Karpas-422 (cell line): ENCODE results near the gene CTIF. TPM values are rescaled to one million over a fixed set of nuclear protein-coding genes. Genes with fewer than 3 reads are reported as not detected.
A peak's percentile ranks its signal among the peaks of the same experiment; 100 is the strongest.

Source experiments
- DNase-seq: peaks from one replicate; pipeline ENCODE4 v3.0.0-alpha.2; 2015
- H2AFZ ChIP-seq: fragments of 200-600 bp; sonication (generic); 2 replicates; pipeline ENCODE4 v1.6.1; 2014; ENCODE audit warnings: antibody characterized with exemption, low read length, mixed read lengths
- H3K27ac ChIP-seq: fragments of 200-600 bp; sonication (generic); 2 replicates; pipeline ENCODE4 v1.5.1; 2014; ENCODE audit warnings: mild to moderate bottlenecking, low read length, moderate library complexity
- H3K27me3 ChIP-seq: fragments of 200-600 bp; sonication (generic); 2 replicates; pipeline ENCODE4 v1.6.1; 2014; ENCODE audit warnings: low read length, mixed read lengths
- H3K36me3 ChIP-seq: fragments of 200-600 bp; sonication (generic); 2 replicates; pipeline ENCODE4 v1.6.1; 2014; ENCODE audit warnings: low read length, mixed read lengths; ENCODE audit not compliant: insufficient read depth
- H3K4me1 ChIP-seq: fragments of 200-600 bp; sonication (generic); 2 replicates; pipeline ENCODE4 v1.6.1; 2014; ENCODE audit warnings: mild to moderate bottlenecking, low read length, mixed read lengths
- H3K4me2 ChIP-seq: fragments of 200-600 bp; sonication (generic); 2 replicates; pipeline ENCODE4 v1.6.1; 2014; ENCODE audit warnings: low read length, low read depth, mild to moderate bottlenecking; ENCODE audit not compliant: poor library complexity, severe bottlenecking
- H3K4me3 ChIP-seq: fragments of 200-600 bp; sonication (generic); 2 replicates; pipeline ENCODE4 v1.5.1; 2014; ENCODE audit warnings: mild to moderate bottlenecking, antibody characterized with exemption, low read length, mixed read lengths
- H3K79me2 ChIP-seq: fragments of 200-600 bp; sonication (generic); 2 replicates; pipeline ENCODE4 v1.6.1; 2014; ENCODE audit warnings: mild to moderate bottlenecking, low read length, mixed read lengths
- H3K9ac ChIP-seq: fragments of 200-600 bp; sonication (generic); 2 replicates; pipeline ENCODE4 v1.6.0; 2014; ENCODE audit warnings: low read length
- H3K9me2 ChIP-seq: fragments of 200-600 bp; sonication (generic), shearing (Covaris generic); replicated peaks from 2 replicates; pipeline ENCODE4 v1.6.0; 2014; ENCODE audit warnings: mild to moderate bottlenecking, low read length, moderate library complexity; ENCODE audit not compliant: insufficient read depth
- H3K9me3 ChIP-seq: fragments of 300-700, 200-600 bp; sonication (generic); 2 replicates; pipeline ENCODE4 v1.6.1; 2014; ENCODE audit warnings: low read length, mixed read lengths
- H4K20me1 ChIP-seq: fragments of 200-600 bp; sonication (generic); 2 replicates; pipeline ENCODE4 v1.6.1; 2014; ENCODE audit warnings: mild to moderate bottlenecking, antibody characterized with exemption, low read length, low read depth; ENCODE audit not compliant: insufficient read depth
- total RNA-seq: library from RNA; depleted of rRNA; stranded (reverse); fragments of >200 nt; shearing (Covaris generic); gene quantifications from 2 replicates; pipeline ENCODE4 v1.2.3, GENCODE V29; 2014; ENCODE audit warnings: low replicate concordance

Gene CTIF
- total RNA-seq, 1 experiment from 2014 or later: 0.60 TPM

DNA sequence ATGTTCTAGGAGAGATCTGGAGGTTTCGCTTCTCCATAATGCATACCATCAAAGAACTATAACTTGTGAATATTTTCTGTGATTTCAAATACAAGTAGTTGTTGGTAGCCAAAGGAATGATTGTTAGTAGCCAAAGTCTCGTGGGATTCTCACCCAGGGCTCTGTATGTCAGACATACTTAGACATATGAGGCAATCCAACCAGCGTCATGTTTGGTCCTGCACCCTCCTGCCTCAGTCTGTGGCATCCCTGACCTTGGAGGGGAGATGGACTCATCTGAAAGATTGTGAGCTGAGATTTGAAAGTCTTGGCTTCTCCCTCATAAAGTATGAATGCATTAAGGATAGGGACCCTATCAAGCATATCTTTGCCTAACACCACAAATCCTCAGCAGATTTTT lies 81.2 kb downstream of the CTIF start:
- H3K27me3 ChIP-seq: no peaks in the 10 kb centered on the region

DNA sequence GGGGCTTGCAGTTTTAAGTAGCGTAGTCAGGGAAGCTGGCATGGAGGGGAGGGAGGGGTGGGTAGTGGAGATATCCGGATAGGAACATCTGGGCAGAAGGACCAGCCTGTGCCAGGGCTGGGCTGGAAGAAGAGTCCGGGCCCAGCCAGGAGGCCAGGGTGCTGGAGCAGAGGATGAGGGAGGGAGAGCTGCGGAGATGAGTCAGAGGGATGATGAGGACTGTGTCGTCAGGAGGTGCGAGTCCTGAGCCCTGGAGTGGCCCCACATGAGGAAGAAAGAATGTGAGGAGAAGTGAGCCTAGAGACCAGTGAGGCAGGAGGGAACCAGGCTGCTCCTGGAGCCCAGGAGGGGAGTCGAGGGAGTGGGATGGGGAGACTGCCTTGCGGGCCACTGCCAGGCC lies 82.4 kb downstream of the CTIF start:
- no peak for DNase-seq
- Histone ChIP-seq H3K27ac (no peak overlapping the region), H3K4me1 (peaks cover 24% of the 10 kb centered on the region), H3K27me3 (no peaks in the 10 kb centered on the region), H3K9me2 (no peaks in the 10 kb centered on the region), H2AFZ (no peak overlapping the region), H3K36me3 (no peaks in the 10 kb centered on the region), H3K9me3 (no peaks in the 10 kb centered on the region), H4K20me1 (no peaks in the 10 kb centered on the region), H3K4me3 (no peak overlapping the region), H3K79me2 (no peaks in the 10 kb centered on the region), H3K4me2 (no peak overlapping the region), H3K9ac (no peak overlapping the region)

More for the DNA sequence above, 81.2 kb downstream of the CTIF start:
- Histone ChIP-seq H3K4me3 (no peak overlapping the region), H3K79me2 (no peaks in the 10 kb centered on the region), H4K20me1 (no peaks in the 10 kb centered on the region), H3K9me2 (no peaks in the 10 kb centered on the region), H3K4me1 (peaks cover 24% of the 10 kb centered on the region), H2AFZ (no peak overlapping the region), H3K9me3 (no peaks in the 10 kb centered on the region), H3K9ac (no peak overlapping the region), H3K27ac (no peak overlapping the region), H3K4me2 (no peak overlapping the region), H3K36me3 (no peaks in the 10 kb centered on the region)
- DNase-seq: no peak

DNA sequence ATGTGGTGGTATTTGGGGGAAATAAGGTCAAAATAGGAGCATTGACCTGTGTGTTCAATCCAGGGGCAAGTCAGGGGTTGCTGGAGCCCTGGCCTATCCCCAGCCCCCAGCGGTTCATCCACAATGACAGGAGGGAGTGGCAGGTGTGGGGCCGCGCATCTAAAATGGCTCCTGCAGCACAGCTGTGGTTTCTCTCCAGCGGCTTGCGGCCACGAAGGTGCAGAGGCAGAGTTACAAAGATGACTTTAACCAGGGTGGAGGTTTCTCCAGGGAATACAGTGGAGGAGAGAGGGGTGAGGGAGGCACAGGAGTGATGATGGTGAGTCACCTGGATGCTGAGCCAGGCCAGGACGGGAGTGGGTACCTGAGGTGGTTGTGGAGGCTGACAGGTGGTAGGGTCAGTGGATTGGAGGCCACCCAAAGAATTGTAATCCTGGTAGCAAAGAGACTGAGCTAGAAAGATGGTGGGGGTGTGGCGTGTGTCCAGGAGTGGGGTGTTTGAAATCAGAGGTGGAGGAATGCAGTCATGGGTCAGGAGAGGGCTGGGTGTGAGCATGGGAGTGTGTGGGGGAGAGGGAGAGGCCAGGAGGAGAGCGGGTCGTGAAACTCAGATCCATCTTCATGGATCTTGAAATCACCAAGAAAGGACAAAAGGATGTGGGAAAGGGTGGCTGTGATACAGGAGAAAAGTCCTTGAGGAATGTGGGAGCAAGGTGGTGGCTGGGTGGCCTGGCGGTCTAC lies 83.2 kb downstream of the CTIF start:
- no peaks in the 10 kb centered on the region for H3K79me2 ChIP-seq
- H2AFZ ChIP-seq: no peak overlapping the region
- no peak for DNase-seq
- peaks cover 24% of the 10 kb centered on the region for H3K4me1 ChIP-seq
- peak overlapping the region; percentile 8 for H3K4me2 ChIP-seq
- H3K36me3 ChIP-seq: no peaks in the 10 kb centered on the region
- H3K27ac ChIP-seq: no peak overlapping the region
- H4K20me1 ChIP-seq: no peaks in the 10 kb centered on the region
- H3K4me3 ChIP-seq: no peak overlapping the region
- H3K27me3 ChIP-seq: no peaks in the 10 kb centered on the region
- no peak overlapping the region for H3K9ac ChIP-seq
- H3K9me3 ChIP-seq: no peaks in the 10 kb centered on the region
- H3K9me2 ChIP-seq: no peaks in the 10 kb centered on the region

DNA sequence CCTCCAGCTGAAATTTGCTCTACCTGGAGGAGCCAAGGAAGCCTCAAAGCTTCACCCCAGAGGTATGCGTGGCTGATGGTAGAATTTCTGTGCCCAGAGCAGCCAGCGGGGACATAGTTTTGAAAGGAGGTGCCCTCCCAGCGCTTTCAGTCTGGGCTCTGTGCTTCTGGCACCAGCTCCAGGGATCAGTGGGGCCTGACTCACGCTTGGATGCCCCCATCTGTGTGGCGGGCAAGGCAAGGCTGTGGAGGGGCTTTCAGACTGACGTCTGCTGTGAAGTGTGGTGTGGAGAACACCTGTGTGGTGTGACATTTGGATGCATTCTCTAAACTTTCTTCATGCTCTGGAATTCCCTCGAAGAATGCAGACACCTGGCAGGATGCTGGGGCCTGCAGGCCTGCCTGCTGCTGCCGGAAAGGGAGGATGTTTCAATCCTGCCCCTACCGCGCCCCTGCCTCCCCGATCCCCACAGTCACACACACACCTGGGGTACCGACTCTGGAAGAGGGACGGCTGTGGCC lies 84.1 kb downstream of the CTIF start:
- Histone ChIP-seq H3K9me3 (no peaks in the 10 kb centered on the region), H2AFZ (no peak overlapping the region), H3K4me2 (peak overlapping the region; percentile 8), H3K36me3 (no peaks in the 10 kb centered on the region), H3K4me3 (no peak overlapping the region), H3K27ac (no peak overlapping the region), H4K20me1 (no peaks in the 10 kb centered on the region), H3K27me3 (no peaks in the 10 kb centered on the region), H3K9ac (no peak overlapping the region), H3K79me2 (no peaks in the 10 kb centered on the region), H3K9me2 (no peaks in the 10 kb centered on the region), H3K4me1 (peaks cover 24% of the 10 kb centered on the region)
- no peak for DNase-seq

DNA sequence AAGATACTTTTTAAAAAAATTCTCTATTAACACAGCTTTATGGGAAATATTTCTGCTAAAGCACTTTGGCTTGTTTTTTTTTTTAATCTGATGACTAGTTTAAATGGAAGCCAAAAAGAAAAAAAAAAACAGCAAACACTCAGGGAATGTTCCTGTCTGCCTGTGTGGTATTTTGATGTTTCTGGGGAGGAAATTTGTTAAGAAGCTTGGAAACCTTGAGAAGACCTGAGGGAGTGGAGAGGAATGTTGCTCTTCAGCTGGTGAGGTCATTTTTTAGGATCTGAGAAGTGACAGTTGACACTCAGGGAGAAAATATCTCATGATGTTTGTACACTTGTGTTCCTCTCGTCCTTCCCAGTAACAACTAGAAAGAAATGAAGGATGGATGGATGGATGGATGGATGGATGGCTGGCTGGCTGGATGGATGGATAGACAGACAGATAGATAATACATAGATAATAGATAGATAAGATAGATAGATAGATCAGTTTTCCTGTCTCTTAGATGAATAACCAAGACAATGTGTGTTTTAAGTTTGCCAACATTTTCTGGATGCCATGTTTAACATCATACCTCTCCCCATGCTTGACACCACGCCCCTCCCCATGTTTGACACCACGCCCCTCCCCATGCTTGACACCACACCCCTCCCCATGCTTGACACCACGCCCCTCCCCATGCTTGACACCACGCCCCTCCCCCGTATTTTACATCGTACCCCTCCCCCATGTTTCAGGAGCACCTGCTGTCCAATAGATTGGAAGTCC lies 84.8 kb downstream of the CTIF start:
- H3K9me3 ChIP-seq: no peaks in the 10 kb centered on the region
- no peak for DNase-seq
- no peak overlapping the region for H3K9ac ChIP-seq
- no peaks in the 10 kb centered on the region for H3K36me3 ChIP-seq
- peaks cover 24% of the 10 kb centered on the region for H3K4me1 ChIP-seq
- H3K4me3 ChIP-seq: no peak overlapping the region
- no peaks in the 10 kb centered on the region for H4K20me1 ChIP-seq
- H3K27ac ChIP-seq: no peak overlapping the region
- no peak overlapping the region for H3K4me2 ChIP-seq
- no peaks in the 10 kb centered on the region for H3K27me3 ChIP-seq
- no peak overlapping the region for H2AFZ ChIP-seq
- no peaks in the 10 kb centered on the region for H3K79me2 ChIP-seq
- H3K9me2 ChIP-seq: no peaks in the 10 kb centered on the region

DNA sequence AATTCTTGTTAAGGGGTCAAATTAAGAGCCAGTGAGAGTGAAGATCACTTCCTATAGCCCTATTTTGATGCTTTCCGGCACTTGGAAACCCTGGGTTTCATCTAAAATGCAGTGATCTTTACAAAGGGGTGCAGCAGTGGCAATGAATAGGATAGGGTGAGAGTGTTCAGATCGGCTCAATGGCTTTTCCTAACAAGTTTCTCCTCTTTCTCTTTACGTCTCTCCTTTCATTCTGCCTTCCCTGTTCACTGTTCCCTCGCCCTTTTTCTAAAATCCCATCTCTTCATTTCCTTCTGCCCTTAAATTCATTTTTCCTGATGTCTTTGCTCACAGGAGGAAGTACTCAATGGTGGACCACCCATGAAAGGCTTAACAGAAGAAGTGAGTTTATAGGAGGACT lies 86.0 kb downstream of the CTIF start:
- H4K20me1 ChIP-seq: no peaks in the 10 kb centered on the region
- no peak overlapping the region for H3K9ac ChIP-seq
- no peaks in the 10 kb centered on the region for H3K27me3 ChIP-seq
- H3K4me3 ChIP-seq: no peak overlapping the region
- no peaks in the 10 kb centered on the region for H3K36me3 ChIP-seq
- H3K9me2 ChIP-seq: no peaks in the 10 kb centered on the region
- no peak overlapping the region for H3K4me2 ChIP-seq
- no peak for DNase-seq
- H3K79me2 ChIP-seq: no peaks in the 10 kb centered on the region
- no peaks in the 10 kb centered on the region for H3K9me3 ChIP-seq
- no peak overlapping the region for H3K27ac ChIP-seq
- peaks cover 24% of the 10 kb centered on the region for H3K4me1 ChIP-seq
- H2AFZ ChIP-seq: no peak overlapping the region

DNA sequence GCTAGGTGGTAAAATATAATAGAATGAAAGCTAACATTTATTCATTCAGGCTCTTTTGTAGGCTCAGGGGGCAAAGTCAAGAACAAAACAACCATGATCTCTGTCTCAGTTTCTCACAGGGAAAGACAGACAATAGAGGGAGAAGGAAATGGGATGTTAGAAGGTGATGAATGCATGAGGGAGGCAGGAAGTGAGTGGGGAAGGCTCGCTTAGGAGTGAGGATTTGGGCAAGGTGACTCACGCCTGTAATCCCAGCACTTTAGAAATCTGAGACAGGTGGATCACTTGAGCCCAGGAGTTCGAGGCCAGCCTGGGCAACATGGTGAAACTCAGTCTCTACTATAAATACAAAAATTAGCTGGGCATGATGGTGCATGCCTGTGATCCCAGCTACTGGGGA lies 88.4 kb downstream of the CTIF start:
- no peaks in the 10 kb centered on the region for H3K9me2 ChIP-seq
- peak; percentile 9 for DNase-seq
- H3K9ac ChIP-seq: no peak overlapping the region
- H3K4me1 ChIP-seq: peaks cover 16% of the 10 kb centered on the region
- no peaks in the 10 kb centered on the region for H3K79me2 ChIP-seq
- no peak overlapping the region for H3K4me2 ChIP-seq
- H2AFZ ChIP-seq: no peak overlapping the region
- H3K27me3 ChIP-seq: no peaks in the 10 kb centered on the region
- no peaks in the 10 kb centered on the region for H3K9me3 ChIP-seq
- H4K20me1 ChIP-seq: no peaks in the 10 kb centered on the region
- H3K27ac ChIP-seq: no peak overlapping the region
- no peaks in the 10 kb centered on the region for H3K36me3 ChIP-seq
- no peak overlapping the region for H3K4me3 ChIP-seq

DNA sequence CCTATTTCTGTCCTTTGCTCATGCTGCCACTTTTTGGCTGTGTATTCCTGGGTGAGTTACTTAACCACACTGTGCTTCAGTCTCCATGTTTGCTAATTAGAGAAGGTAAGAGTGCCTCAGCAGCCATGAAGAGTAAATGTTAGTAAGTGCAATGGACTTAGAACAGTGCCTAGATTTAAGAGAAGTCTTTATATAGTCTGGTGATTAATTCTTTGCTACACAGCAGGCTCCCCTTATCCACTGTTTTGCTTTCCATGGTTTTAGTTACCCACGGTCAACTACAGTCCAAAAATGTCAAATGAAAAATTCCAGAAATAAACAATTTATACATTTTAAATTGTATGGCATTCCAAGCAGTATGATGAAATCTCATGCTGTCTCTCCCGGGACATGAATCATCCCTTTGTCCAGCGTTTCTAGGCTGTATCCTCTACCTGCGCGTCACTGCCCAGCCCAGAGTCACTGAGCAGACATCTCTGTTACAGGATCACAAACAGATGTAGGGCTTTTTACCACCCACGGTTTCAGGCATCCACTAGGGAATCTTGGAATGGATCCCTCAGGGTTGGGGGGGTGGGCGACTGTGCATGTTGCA lies 91.0 kb downstream of the CTIF start:
- Histone ChIP-seq H3K4me2 (no peak overlapping the region), H3K4me1 (no peaks in the 10 kb centered on the region), H3K27me3 (no peaks in the 10 kb centered on the region), H2AFZ (no peak overlapping the region), H3K79me2 (no peaks in the 10 kb centered on the region), H4K20me1 (no peaks in the 10 kb centered on the region), H3K27ac (no peak overlapping the region), H3K9me2 (no peaks in the 10 kb centered on the region), H3K4me3 (no peak overlapping the region), H3K9me3 (no peaks in the 10 kb centered on the region), H3K36me3 (no peaks in the 10 kb centered on the region), H3K9ac (no peak overlapping the region)
- DNase-seq: peak; percentile 2
